CD4-positive, alpha-beta T cell (primary cell): ENCODE data around the gene IGSF6. TPM values are rescaled to one million over a fixed set of nuclear protein-coding genes. Genes with fewer than 3 reads are reported as not detected.
A peak's percentile ranks its signal among the peaks of the same experiment; 100 is the strongest.

ENCODE experiments used
- ATAC-seq: fragments of 200-7000 bp; cut with Tn5 transposase; one replicate; pipeline ENCODE4 v1.10.0; 2022; ENCODE audit warnings: mild to moderate bottlenecking; ENCODE audit not compliant: poor library complexity
- CTCF ChIA-PET: fragments of 350-600 bp; sonication (Branson Sonifier 250); formaldehyde crosslinking; loops from one replicate; lab custom pipeline; 2021; ENCODE audit warnings: antibody characterized with exemption, inconsistent platforms; lab: Charles Lee
- POLR2A ChIA-PET: fragments of 350-600 bp; sonication (Branson Sonifier 250); formaldehyde crosslinking; loops from one replicate; lab custom pipeline; 2021; ENCODE audit warnings: antibody characterized with exemption, inconsistent platforms; lab: Charles Lee
- DNase-seq, 14 experiments: peaks; one replicate each; pipeline ENCODE4 v3.0.0-alpha.2; 2013 to 2020; ENCODE audit warnings: mixed read lengths in 2 of 14
- H3K27ac ChIP-seq, 2 donors: one replicate each; pipeline versions ENCODE4 v1.5.1 to v1.7.0; 2013; ENCODE audit warnings: low read length in 2 of 2, low read depth in 1 of 2, mild to moderate bottlenecking in 1 of 2
- H3K27me3 ChIP-seq, 2 experiments: 1 replicate in 1 of 2; 2 replicates in 1 of 2; pipeline versions ENCODE4 v1.6.1 to v1.7.0; 2013; ENCODE audit warnings: low read length in 2 of 2, control low read depth in 1 of 2, mild to moderate bottlenecking in 1 of 2, moderate library complexity in 1 of 2; ENCODE audit not compliant: insufficient read depth in 2 of 2, control insufficient read depth in 1 of 2
- H3K36me3 ChIP-seq: one replicate; pipeline ENCODE4 v1.6.1; 2013; ENCODE audit warnings: low read length, control low read depth; ENCODE audit not compliant: insufficient read depth
- H3K4me1 ChIP-seq: one replicate; pipeline ENCODE4 v1.6.1; 2013; ENCODE audit warnings: low read length, control low read depth; ENCODE audit not compliant: insufficient read depth
- H3K4me3 ChIP-seq: one replicate; pipeline ENCODE4 v1.5.1; 2013; ENCODE audit warnings: mild to moderate bottlenecking, low read length, moderate library complexity
- H3K9me3 ChIP-seq, 2 experiments: 1 replicate in 1 of 2; 2 replicates in 1 of 2; pipeline versions ENCODE4 v1.6.1 to v1.7.0; 2013; ENCODE audit warnings: low read length in 2 of 2, mild to moderate bottlenecking in 2 of 2, control low read depth in 1 of 2, moderate library complexity in 1 of 2; ENCODE audit not compliant: control insufficient read depth in 1 of 2, insufficient read depth in 1 of 2
- H3K27ac Mint-ChIP-seq: one replicate; pipeline ENCODE4 v1.8.0; 2020; ENCODE audit warnings: mixed read lengths
- H3K27me3 Mint-ChIP-seq: one replicate; pipeline ENCODE4 v1.8.0; 2021; ENCODE audit warnings: mixed read lengths
- H3K36me3 Mint-ChIP-seq: one replicate; pipeline ENCODE4 v1.8.0; 2021; ENCODE audit warnings: low read depth, mixed read lengths
- H3K4me1 Mint-ChIP-seq: one replicate; pipeline ENCODE4 v1.8.0; 2021; ENCODE audit warnings: low read depth, mixed read lengths
- H3K4me3 Mint-ChIP-seq: one replicate; pipeline ENCODE4 v1.8.0; 2020; ENCODE audit warnings: mild to moderate bottlenecking, mixed read lengths
- H3K9me3 Mint-ChIP-seq: one replicate; pipeline ENCODE4 v1.8.0; 2020; ENCODE audit warnings: mixed read lengths
- intact Hi-C, 2 experiments: fragments of 100-400 bp; cut with DNase I in 1 of 2; cut with micrococcal nuclease in 1 of 2; formaldehyde crosslinking; loops; one replicate each; pipeline versions ENCODE4 v1.15.1 to v1.9.0; 2023 to 2025; cut with DNase I, micrococcal nuclease
- total RNA-seq, 174 experiments: library from RNA in 2 of 174; stranded (reverse) in 2 of 174; gene quantifications; one replicate each; pipeline ENCODE4 v1.2.3 and lab custom pipeline; 2021 to 2026
- TF ChIP-seq, protein P1 (sequence below): fragments of 200-600 bp; IDR thresholded peaks from one replicate; pipeline ENCODE4 v1.8.0; 2022; ENCODE audit warnings: antibody characterized with exemption, mild to moderate bottlenecking

Gene IGSF6
- total RNA-seq, 2 experiments from 2014 or later: 0.31 to 0.77 TPM

DNA sequence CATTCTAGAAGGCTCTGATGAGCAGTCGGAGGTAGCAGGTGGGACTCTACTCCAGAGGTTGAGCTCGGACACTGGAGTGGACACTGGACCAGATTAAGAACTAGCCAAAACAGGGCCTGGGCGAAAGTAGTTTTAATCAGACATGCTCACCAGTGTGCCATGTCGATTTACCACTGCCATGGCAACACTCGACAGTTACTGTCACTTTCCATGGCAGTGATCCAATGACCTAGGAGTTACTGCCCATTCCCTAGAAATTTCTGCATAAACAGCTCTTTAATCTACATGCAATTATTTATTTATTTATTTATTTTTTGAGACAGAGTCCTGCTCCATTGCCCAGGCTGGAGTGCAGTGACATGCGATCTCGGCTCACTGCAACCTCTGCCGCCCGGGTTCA is 60.2 kb downstream of the IGSF6 start:
- Histone ChIP-seq H3K36me3 (no peaks in the 10 kb centered on the region), H3K4me3 (no peak overlapping the region), H3K27me3 (no peaks in the 10 kb centered on the region), H3K27ac (no peak overlapping the region), H3K9me3 (no peaks in the 10 kb centered on the region), H3K4me1 (peaks cover under 1% of the 10 kb centered on the region)
- intact Hi-C loops: loop anchor here in 1 of 2 experiments (10.0 kb wide), 1 partner anchor 87 kb away; no protein-coding TSS in a partner anchor
- H3K27me3 Mint-ChIP-seq: no peaks in the 10 kb centered on the region
- H3K27ac Mint-ChIP-seq: no peak overlapping the region
- TF ChIP-seq, protein P1, sequence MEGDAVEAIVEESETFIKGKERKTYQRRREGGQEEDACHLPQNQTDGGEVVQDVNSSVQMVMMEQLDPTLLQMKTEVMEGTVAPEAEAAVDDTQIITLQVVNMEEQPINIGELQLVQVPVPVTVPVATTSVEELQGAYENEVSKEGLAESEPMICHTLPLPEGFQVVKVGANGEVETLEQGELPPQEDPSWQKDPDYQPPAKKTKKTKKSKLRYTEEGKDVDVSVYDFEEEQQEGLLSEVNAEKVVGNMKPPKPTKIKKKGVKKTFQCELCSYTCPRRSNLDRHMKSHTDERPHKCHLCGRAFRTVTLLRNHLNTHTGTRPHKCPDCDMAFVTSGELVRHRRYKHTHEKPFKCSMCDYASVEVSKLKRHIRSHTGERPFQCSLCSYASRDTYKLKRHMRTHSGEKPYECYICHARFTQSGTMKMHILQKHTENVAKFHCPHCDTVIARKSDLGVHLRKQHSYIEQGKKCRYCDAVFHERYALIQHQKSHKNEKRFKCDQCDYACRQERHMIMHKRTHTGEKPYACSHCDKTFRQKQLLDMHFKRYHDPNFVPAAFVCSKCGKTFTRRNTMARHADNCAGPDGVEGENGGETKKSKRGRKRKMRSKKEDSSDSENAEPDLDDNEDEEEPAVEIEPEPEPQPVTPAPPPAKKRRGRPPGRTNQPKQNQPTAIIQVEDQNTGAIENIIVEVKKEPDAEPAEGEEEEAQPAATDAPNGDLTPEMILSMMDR: no peak
- CTCF ChIA-PET: interaction anchor here (0.6 to 1.8 kb wide), 4 partner anchors 12 to 50 kb away, joined by 3 to 5 read pairs (median 4); no protein-coding TSS in a partner anchor
- POLR2A ChIA-PET: interaction anchor here (0.6 to 0.8 kb wide), 2 partner anchors 48 to 53 kb away, joined by 3 to 7 read pairs; no protein-coding TSS in a partner anchor
- no peak for ATAC-seq
- no peaks in the 10 kb centered on the region for H3K9me3 Mint-ChIP-seq
- DNase-seq: no peak
- peaks cover 5% of the 10 kb centered on the region for H3K4me1 Mint-ChIP-seq
- H3K4me3 Mint-ChIP-seq: no peak overlapping the region
- H3K36me3 Mint-ChIP-seq: no peaks in the 10 kb centered on the region

DNA sequence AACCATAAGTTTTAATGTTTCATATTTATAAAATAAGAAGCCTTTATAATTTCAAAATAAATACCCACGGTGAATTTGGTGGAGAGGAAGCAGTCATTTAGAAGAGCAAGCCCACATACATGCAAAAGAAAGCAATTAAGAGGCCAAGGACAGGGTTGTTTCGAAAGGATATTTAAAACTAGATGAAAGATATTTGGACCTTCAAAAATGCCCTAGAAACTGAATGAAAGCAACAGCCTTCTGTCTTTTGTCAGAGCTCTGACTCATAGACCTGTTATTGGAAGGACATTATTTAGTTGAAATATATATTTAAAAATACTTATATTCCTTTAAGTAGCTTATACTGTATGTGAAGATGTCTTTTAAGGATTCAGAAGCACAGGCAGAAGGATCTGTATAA is 61.6 kb downstream of the IGSF6 start:
- no peak overlapping the region for H3K4me3 Mint-ChIP-seq
- POLR2A ChIA-PET: no interaction called here
- Histone ChIP-seq H3K27me3 (no peaks in the 10 kb centered on the region), H3K27ac (no peak overlapping the region), H3K36me3 (no peaks in the 10 kb centered on the region), H3K9me3 (no peaks in the 10 kb centered on the region), H3K4me1 (no peaks in the 10 kb centered on the region), H3K4me3 (no peak overlapping the region)
- DNase-seq (no peak), ATAC-seq (no peak)
- intact Hi-C loops: loop anchor here in 1 of 2 experiments (10.0 kb wide), 1 partner anchor 86 kb away; no protein-coding TSS in a partner anchor
- CTCF ChIA-PET: interaction anchor here (1.0 to 2.3 kb wide), 4 partner anchors 11 to 66 kb away, joined by 3 to 8 read pairs (median 4); no protein-coding TSS in a partner anchor
- H3K4me1 Mint-ChIP-seq: no peaks in the 10 kb centered on the region
- no peak overlapping the region for H3K27ac Mint-ChIP-seq
- H3K9me3 Mint-ChIP-seq: no peaks in the 10 kb centered on the region
- TF ChIP-seq, protein P1: no peak
- no peaks in the 10 kb centered on the region for H3K36me3 Mint-ChIP-seq
- no peaks in the 10 kb centered on the region for H3K27me3 Mint-ChIP-seq

DNA sequence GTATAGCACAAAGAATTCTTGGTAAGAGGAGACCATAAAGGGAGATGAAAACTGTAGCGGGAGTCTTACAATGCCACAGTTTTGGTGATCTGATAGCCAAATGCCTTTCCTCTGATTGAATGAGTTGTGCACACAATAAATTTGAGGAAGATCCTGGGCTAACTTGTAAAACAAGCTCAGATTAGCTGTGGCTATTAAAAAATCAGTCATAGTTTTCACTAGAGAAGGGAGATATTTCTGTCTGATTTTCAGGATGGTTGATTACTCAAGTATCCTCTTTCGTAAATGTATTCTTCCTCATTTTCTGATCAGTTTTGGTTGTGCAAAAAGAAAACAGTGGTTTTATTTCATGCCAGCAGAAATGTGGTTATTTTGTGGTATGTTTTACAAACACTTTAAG is 62.1 kb downstream of the IGSF6 start:
- Mint-ChIP-seq H3K4me3 (no peak overlapping the region), H3K9me3 (no peaks in the 10 kb centered on the region), H3K36me3 (no peaks in the 10 kb centered on the region), H3K4me1 (no peaks in the 10 kb centered on the region), H3K27me3 (no peaks in the 10 kb centered on the region), H3K27ac (no peak overlapping the region)
- intact Hi-C loops: loop anchor here in 1 of 2 experiments (10.0 kb wide), 1 partner anchor 85 kb away; no protein-coding TSS in a partner anchor
- peak in 2 of 14 experiments; percentile 13 to 29 for DNase-seq
- CTCF ChIA-PET: interaction anchor here (1.2 to 2.3 kb wide), 3 partner anchors 16 to 67 kb away, joined by 3 to 8 read pairs (median 8); no protein-coding TSS in a partner anchor
- H3K4me3 ChIP-seq: no peak overlapping the region
- TF ChIP-seq, protein P1: no peak
- POLR2A ChIA-PET: interaction anchor here (0.7 kb wide), 1 partner anchor 42 kb away, joined by 3 read pairs; no protein-coding TSS in a partner anchor
- no peaks in the 10 kb centered on the region for H3K27me3 ChIP-seq
- no peak for ATAC-seq
- no peaks in the 10 kb centered on the region for H3K9me3 ChIP-seq
- no peaks in the 10 kb centered on the region for H3K4me1 ChIP-seq
- no peak overlapping the region for H3K27ac ChIP-seq
- no peaks in the 10 kb centered on the region for H3K36me3 ChIP-seq
